HEK293T (cell line): Measurements from ENCODE around the gene PKP1.

Experiments
- CTCF ChIA-PET: fragments of 350-600 bp; formaldehyde crosslinking; extraction: SDS; loops from one replicate; lab custom pipeline; 2021; ENCODE audit warnings: antibody characterized with exemption, inconsistent platforms; lab: Yijun Ruan, JAX
- POLR2A ChIA-PET: fragments of 350-600 bp; formaldehyde crosslinking; extraction: SDS; loops from one replicate; lab custom pipeline; 2020; ENCODE audit warnings: antibody characterized with exemption, inconsistent platforms; lab: Yijun Ruan, JAX
- DNase-seq: peaks from one replicate; pipeline ENCODE4 v3.0.0; 2012; ENCODE audit warnings: mixed read lengths; ENCODE audit errors: extremely low spot score
- ARNT ChIP-seq: fragments of 450-650 bp; IDR thresholded peaks from 2 replicates; pipeline ENCODE4 v1.6.1; 2017; ENCODE audit warnings: mild to moderate bottlenecking
- BHLHE40 ChIP-seq: fragments of 450-650 bp; IDR thresholded peaks from 2 replicates; pipeline ENCODE4 v1.6.1; 2016; ENCODE audit warnings: mild to moderate bottlenecking, moderate library complexity, borderline replicate concordance
- CTBP1 ChIP-seq: fragments of 450-650 bp; IDR thresholded peaks from 2 replicates; pipeline ENCODE4 v1.6.1; 2016; ENCODE audit warnings: borderline replicate concordance
- ELF4 ChIP-seq: fragments of 450-650 bp; IDR thresholded peaks from 2 replicates; pipeline ENCODE4 v1.6.1; 2017; ENCODE audit warnings: antibody characterized with exemption
- FOXA1 ChIP-seq: fragments of 450-650 bp; IDR thresholded peaks from 2 replicates; pipeline ENCODE4 v1.6.1; 2016; ENCODE audit warnings: mild to moderate bottlenecking
- FOXK2 ChIP-seq: fragments of 450-650 bp; IDR thresholded peaks from 2 replicates; pipeline ENCODE4 v1.6.1; 2016; ENCODE audit warnings: mild to moderate bottlenecking
- FOXM1 ChIP-seq: fragments of 450-650 bp; IDR thresholded peaks from 2 replicates; pipeline ENCODE4 v1.6.1; 2017; ENCODE audit warnings: mild to moderate bottlenecking, borderline replicate concordance
- HDGF ChIP-seq: fragments of 450-650 bp; IDR thresholded peaks from 2 replicates; pipeline ENCODE4 v1.6.1; 2017; ENCODE audit warnings: antibody characterized with exemption, borderline replicate concordance
- L3MBTL2 ChIP-seq: fragments of 450-650 bp; conservative IDR thresholded peaks from 2 replicates; pipeline ENCODE4 v1.6.1; 2016; ENCODE audit warnings: mild to moderate bottlenecking
- LEF1 ChIP-seq: fragments of 450-650 bp; IDR thresholded peaks from 2 replicates; pipeline ENCODE4 v1.6.1; 2017; ENCODE audit warnings: mild to moderate bottlenecking, borderline replicate concordance
- NFRKB ChIP-seq: fragments of 450-650 bp; IDR thresholded peaks from 2 replicates; pipeline ENCODE4 v1.6.1; 2016; ENCODE audit warnings: mild to moderate bottlenecking, moderate library complexity
- PKNOX1 ChIP-seq: fragments of 450-650 bp; IDR thresholded peaks from 2 replicates; pipeline ENCODE4 v1.6.1; 2016
- SP1 ChIP-seq: fragments of 450-650 bp; IDR thresholded peaks from 2 replicates; pipeline ENCODE4 v1.6.1; 2017
- SUZ12 ChIP-seq: fragments of 450-650 bp; IDR thresholded peaks from 2 replicates; pipeline ENCODE4 v1.6.1; 2016; ENCODE audit warnings: mild to moderate bottlenecking
- TARDBP ChIP-seq: fragments of 450-650 bp; IDR thresholded peaks from 2 replicates; pipeline ENCODE4 v1.6.1; 2016
- ZNF384 ChIP-seq: fragments of 450-650 bp; IDR thresholded peaks from 2 replicates; pipeline ENCODE4 v1.6.1; 2016

The PKP1 gene

GRCh38 chr1:201302163-201303152, 19.2 kb downstream of the PKP1 start:
- ChIA-PET POLR2A (no interaction called here), CTCF (no interaction called here)
- DNase-seq, result no peak
- TF ChIP-seq LEF1 (no peak), HDGF (no peak), SP1 (no peak), ARNT (no peak), TARDBP (no peak), PKNOX1 (no peak), CTBP1 (no peak), BHLHE40 (no peak), L3MBTL2 (no peak), NFRKB (no peak), ZNF384 (no peak), ELF4 (no peak), FOXA1 (no peak), FOXK2 (no peak), FOXM1 (no peak), SUZ12 (no peak)

- ChIA-PET CTCF (no interaction called here), POLR2A (no interaction called here)
- DNase-seq, result no peak
- no peak for TF ChIP-seq PKNOX1
- no peak for TF ChIP-seq FOXM1
- TF ChIP-seq FOXK2, result no peak
- no peak for TF ChIP-seq LEF1
- no peak for TF ChIP-seq ZNF384
- no peak for TF ChIP-seq SP1
- TF ChIP-seq ARNT, result no peak
- no peak for TF ChIP-seq NFRKB
- no peak for TF ChIP-seq ELF4
- no peak for TF ChIP-seq L3MBTL2
Measured at GRCh38 chr1:201304126-201304525, 20.8 kb downstream of the PKP1 start.

- no peak for TF ChIP-seq ELF4
- no peak for TF ChIP-seq CTBP1
- no peak for TF ChIP-seq HDGF
- TF ChIP-seq FOXK2, result no peak
- TF ChIP-seq ZNF384, result no peak
- TF ChIP-seq SP1, result no peak
- no peak for TF ChIP-seq SUZ12
- CTCF ChIA-PET, result no interaction called here
Measured at GRCh38 chr1:201305815-201306214, 22.5 kb downstream of the PKP1 start.

GRCh38 chr1:201307231-201307630, 23.9 kb downstream of the PKP1 start:
- POLR2A ChIA-PET, result no interaction called here
- CTCF ChIA-PET, result no interaction called here
- no peak for DNase-seq
- TF ChIP-seq HDGF, result no peak

More at GRCh38 chr1:201305815-201306214, 22.5 kb downstream of the PKP1 start:
- POLR2A ChIA-PET, result no interaction called here
- no peak for DNase-seq

- ChIA-PET CTCF (interaction anchor here (0.7 to 1.6 kb wide), 2 partner anchors 10 to 54 kb away, joined by 3 to 8 read pairs; no protein-coding TSS in a partner anchor), POLR2A (no interaction called here)
- no peak for DNase-seq
- TF ChIP-seq LEF1, result no peak
- no peak for TF ChIP-seq SUZ12
- TF ChIP-seq TARDBP, result no peak
- TF ChIP-seq FOXM1, result no peak
- no peak for TF ChIP-seq NFRKB
- no peak for TF ChIP-seq BHLHE40
- TF ChIP-seq ELF4, result no peak
- TF ChIP-seq FOXA1, result no peak
- TF ChIP-seq CTBP1, result no peak
- no peak for TF ChIP-seq ZNF384
- no peak for TF ChIP-seq PKNOX1
- no peak for TF ChIP-seq HDGF
- TF ChIP-seq FOXK2, result no peak
- no peak for TF ChIP-seq L3MBTL2
- no peak for TF ChIP-seq SP1
- no peak for TF ChIP-seq ARNT
Measured at GRCh38 chr1:201307760-201308499, 24.6 kb downstream of the PKP1 start.

- ChIA-PET POLR2A (no interaction called here), CTCF (interaction anchor here (1.1 to 1.6 kb wide), 2 partner anchors 11 to 37 kb away, joined by 3 to 8 read pairs; no protein-coding TSS in a partner anchor)
- TF ChIP-seq L3MBTL2 (peak; percentile 45; the same call in 1 of the 2 replicates), ARNT (no peak), BHLHE40 (0 out of 2 replicates have a peak, but pooled peaks have one; percentile 26), TARDBP (no peak)
- DNase-seq, result peak; percentile 68
Measured at GRCh38 chr1:201309416-201309815, 26.1 kb downstream of the PKP1 start.
